Ovary (tissue), 3 donors: Measurements from ENCODE around the gene APEX2.

Experiments
- EP300 ChIP-seq: sonication (generic); formaldehyde crosslinking; IDR thresholded peaks from one replicate; pipeline ENCODE4 v1.6.1; 2017; ENCODE audit warnings: antibody characterized with exemption
- POLR2A ChIP-seq: fragments of 450-650 bp; IDR thresholded peaks from one replicate; pipeline ENCODE4 v1.6.1; 2017; ENCODE audit warnings: antibody characterized with exemption, mild to moderate bottlenecking, moderate library complexity
- TF ChIP-seq, protein P1 (sequence below), 3 donors: fragments of 450-650 bp in 2 of 3; fragments of 200-600 bp in 1 of 3; IDR thresholded peaks; one replicate each; pipeline versions ENCODE4 v1.5.1 to v1.8.0; 2016 to 2022; ENCODE audit warnings: antibody characterized with exemption in 3 of 3, mild to moderate bottlenecking in 1 of 3
- donor health status: DM: no; HTN: no; CAD: no.

DNA sequence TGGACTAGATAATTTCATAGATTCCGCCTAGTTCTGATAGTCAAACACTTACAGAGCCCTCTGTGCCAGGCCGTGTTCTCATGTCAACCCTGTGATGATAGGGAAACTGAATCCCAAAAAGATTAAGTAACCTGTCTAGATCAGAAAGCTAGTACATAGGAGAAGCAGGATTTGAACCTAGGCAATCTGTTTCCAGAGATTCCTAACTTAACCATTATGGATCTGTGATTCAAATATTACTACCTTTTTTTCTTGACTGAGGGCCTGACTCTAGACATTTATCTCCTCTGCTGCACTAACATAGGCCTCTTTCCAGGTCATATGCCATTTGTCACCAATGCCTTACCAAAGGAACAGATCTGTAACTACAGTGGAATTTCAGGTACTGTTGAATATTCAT lies 29.1 kb downstream of the APEX2 start:
- TF ChIP-seq, protein P1, sequence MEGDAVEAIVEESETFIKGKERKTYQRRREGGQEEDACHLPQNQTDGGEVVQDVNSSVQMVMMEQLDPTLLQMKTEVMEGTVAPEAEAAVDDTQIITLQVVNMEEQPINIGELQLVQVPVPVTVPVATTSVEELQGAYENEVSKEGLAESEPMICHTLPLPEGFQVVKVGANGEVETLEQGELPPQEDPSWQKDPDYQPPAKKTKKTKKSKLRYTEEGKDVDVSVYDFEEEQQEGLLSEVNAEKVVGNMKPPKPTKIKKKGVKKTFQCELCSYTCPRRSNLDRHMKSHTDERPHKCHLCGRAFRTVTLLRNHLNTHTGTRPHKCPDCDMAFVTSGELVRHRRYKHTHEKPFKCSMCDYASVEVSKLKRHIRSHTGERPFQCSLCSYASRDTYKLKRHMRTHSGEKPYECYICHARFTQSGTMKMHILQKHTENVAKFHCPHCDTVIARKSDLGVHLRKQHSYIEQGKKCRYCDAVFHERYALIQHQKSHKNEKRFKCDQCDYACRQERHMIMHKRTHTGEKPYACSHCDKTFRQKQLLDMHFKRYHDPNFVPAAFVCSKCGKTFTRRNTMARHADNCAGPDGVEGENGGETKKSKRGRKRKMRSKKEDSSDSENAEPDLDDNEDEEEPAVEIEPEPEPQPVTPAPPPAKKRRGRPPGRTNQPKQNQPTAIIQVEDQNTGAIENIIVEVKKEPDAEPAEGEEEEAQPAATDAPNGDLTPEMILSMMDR (IDR thresholded peaks at IDR 0.05), result no peak
- TF ChIP-seq POLR2A (no peak), EP300 (no peak)
